Pons (tissue), 1 donor: ENCODE data around the gene ACTMAP.

Source experiments
- DNase-seq: peaks from one replicate; pipeline ENCODE4 v3.0.0-alpha.2; 2016; ENCODE audit warnings: low spot score

ACTMAP gene

GRCh38 chr19:40718774-40719391 is 31.4 kb downstream of the ACTMAP start:
- no peak for DNase-seq

- DNase-seq = no peak
Measured at GRCh38 chr19:40717880-40718773, 32.1 kb downstream of the ACTMAP start.

GRCh38 chr19:40717325-40717879 is 32.9 kb downstream of the ACTMAP start:
- no peak for DNase-seq

GRCh38 chr19:40716482-40717324 is 33.6 kb downstream of the ACTMAP start, which contains the start of the genes COQ8B and ITPKC:
Gene COQ8B (minus strand): TSS chr19:40716886. CDS start chr19:40714632, 2,254 bp downstream.
Gene ITPKC (plus strand): TSS chr19:40717112. CDS start chr19:40717136, 24 bp downstream.
- peak; percentile 99 for DNase-seq

GRCh38 chr19:40716031-40716481 is 34.2 kb downstream of the ACTMAP start:
- no peak for DNase-seq

DNA sequence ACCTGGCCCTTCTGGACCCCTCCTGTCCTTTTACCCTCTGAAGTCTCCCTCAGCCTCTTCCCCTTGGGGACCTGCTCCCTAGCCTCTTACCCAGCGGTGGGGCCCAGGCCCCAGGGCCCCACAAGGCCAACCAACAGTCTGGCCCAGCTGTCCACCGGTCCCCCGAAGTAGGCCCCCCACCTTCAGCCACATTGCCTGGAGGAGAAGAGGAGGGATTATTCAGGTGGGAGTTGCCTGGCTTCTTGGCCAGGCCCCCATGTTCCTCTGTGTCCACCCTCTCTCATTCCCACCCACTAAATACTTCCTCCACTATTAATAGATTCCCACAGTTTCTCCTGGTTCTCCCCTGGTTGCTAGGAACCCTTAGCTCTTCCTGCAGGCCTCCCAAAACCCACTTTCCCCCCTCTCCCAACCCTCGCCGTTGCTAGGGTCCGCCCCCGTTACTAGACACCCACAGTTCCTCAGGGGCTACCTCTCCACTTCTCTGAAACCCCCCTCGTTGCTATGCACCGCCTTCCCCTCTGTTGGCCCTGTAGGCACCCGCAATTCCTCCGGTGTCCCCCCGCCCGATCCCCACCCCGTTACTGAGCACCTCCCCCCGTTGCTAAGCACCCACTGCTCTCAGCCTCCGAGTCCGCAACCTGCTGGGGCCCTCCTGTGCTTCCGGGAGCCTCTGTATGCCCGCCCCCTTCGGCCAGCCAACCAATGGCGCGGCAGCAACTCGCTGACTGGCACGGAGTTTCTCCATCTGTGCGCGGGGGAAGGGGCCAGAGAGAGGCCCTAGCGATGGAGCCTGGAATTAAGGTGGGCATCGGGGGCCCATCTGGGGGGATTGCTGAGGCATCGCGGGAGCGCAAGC is 35.6 kb downstream of the ACTMAP start:
- DNase-seq = peak; percentile 96

GRCh38 chr19:40713939-40714338 is 36.3 kb downstream of the ACTMAP start:
- no peak for DNase-seq

- DNase-seq = no peak
Measured at GRCh38 chr19:40709817-40710216, 40.5 kb downstream of the ACTMAP start.

GRCh38 chr19:40707615-40708014 is 42.7 kb downstream of the ACTMAP start:
- DNase-seq = no peak

DNA sequence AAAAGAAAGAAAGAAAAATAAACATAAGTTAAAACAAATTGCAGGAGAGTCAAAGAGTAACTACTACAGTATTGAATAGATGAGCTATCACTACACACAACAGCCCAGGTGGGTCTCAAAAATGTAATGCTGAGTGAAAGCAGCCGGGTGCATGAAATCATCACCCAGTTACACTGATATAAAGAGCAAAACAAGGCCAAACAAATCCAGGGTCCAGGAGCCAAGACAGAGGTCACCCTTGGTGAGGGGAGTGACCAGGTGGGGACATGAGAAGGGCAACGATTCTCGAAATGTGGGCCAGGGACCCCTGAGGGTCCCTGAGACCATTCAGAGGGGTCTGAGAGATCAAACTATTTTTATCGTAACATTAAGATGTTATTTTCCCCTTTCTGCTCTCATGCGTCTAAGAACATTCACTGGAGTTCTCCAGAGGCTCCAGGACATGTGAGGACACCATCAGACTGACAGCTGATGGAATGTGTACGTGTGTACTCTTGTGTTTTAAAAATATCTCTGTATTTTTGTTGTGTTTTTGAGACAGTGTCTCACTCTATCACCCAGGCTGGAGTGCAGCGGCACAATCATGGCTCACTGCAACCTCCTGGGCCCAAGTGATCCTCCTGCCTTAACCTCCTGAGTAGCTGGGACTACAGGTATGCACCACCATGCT is 44.2 kb downstream of the ACTMAP start:
- DNase-seq = no peak

DNA sequence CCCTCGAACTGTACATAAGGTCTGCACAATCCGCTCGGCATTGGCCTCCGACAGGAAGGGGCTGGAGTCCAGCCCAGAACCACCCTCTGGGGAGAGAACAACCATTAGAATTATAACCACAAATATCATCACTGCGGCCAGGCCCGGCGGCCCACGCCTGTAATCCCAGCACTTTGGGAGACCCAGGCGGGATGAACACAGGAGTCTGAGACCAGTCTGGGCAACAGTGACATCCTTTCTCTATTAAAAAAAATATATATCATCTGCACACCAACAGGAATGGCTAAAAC is 45.0 kb downstream of the ACTMAP start:
- no peak for DNase-seq

DNA sequence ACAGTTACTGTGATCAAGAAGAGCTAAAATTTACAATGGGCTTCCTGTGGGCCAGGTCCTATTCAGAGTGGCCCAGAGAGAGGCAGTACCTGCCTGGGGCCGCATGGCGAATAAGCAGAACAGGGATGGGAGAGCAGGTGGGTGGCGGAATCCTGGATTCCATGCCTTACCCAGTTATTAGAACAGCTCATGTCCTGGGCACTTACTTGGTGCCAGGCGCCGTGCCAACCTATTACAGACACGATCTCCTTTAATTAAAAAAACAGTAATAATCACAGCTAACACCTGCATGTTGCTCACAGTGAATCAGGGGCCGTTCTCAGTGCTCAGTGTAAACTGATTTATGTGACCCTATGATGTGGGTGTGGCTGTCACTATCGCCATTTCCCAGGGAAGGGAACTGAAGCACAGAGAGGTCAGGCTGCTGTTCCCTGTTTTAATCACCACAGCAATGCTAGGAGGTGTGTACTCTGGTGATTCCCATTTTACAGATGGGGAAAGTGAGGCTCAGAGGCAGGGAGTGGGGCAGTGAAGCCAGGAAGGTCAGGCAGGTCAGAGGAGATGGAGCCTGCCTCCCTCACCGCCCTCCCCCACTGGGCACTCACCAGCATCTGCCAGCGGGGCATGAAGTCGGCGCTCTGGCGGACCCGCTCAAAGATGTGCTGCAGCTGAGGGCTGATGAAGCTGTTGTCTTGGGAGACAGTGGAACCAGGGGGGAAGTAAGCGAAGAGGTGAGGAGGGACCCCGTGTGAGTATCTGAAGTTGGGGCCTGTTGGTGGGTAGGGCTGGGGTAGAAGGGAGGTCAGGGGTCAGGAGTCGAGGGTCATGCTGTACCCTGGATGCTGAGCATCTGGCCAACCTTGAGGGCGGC is 45.6 kb downstream of the ACTMAP start:
- DNase-seq = no peak

DNA sequence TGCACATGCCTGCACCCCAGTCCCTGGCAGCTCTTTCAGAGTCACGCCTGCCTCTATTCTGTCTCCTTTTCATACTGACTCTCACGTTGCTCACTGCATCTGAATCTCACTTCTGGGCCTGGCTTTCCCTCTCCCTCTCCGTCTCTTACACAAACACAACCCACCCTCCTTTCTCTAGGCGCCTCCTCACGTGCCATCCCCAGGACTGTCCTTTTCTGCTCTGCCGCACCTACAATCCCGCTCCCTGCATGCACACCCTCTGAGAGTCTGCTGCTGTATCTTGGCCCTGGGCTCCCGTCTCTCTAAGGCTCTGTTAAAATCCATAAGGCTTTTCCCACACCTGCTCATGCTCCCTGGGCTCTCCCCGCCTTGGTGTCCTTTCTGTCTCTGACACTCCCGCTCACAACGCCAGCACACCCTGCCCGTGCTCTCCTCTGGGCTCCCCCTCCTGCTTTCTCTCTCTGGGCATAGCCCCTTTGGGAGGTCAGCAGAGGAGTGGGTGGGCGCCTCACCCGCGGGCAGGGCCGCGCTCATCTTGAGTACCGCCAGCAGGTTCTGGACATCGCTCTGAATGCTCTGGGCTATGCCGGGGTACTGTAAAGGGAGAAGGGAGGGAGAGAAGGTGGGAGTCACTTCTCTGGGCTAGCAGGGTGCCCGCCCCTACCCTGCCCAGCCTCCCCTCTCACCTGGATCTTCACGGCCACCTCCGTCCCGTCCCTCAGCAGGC is 47.1 kb downstream of the ACTMAP start:
- no peak for DNase-seq

DNA sequence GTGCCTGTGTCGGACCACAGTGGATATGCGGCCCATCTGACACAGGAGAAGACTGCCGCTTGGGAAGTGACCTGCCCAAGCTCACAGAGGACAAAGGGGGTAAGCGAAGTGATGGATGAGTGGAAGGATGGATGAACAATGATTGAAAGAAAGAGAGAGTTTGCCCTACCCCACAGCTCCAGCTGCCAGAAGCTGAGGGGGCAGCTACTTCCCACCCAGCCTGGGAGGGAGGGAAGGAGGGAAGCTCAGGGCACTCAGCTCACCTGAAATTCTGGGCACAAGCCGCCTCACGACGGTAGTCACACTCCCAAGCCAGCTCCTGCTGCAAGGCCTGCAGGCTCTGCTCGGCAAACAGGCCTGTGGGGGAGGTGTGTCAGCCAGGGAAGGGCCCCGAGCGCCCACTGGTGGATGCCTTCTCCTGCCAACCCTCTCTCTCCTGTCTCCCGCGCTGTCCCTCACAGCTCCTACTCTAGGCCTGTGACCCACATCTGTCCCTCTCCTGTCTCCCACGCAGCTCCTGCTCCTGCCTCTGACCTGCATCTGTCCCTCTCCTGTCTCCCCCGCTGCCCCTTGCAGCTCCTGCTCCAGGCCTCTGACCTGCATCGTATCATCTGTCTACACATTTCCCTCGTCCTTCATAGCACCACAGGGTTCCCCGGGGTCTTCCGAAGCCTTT is 47.8 kb downstream of the ACTMAP start:
- DNase-seq = no peak

- no peak for DNase-seq
Measured at GRCh38 chr19:40701758-40702157, 48.5 kb downstream of the ACTMAP start.

DNA sequence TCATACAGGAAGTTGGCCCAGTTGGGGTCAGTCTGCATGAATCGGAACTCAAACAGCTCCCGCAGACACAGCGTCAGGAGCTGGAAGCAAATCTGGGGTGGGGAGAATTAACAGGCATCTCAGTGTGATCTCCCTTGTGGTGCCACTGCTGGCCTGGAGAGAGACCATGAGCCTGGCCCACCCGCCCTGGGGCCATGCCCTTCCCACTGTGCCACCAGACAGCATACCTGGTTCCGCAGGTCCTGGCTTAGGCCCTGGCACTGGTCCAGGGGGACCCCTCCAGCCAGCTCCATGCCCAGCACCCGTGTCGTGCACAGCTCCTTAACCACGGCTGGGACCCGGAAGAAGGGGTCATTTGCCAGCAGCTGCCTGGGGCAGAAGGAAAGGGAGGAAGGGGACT is 50.2 kb downstream of the ACTMAP start:
- DNase-seq = no peak

DNA sequence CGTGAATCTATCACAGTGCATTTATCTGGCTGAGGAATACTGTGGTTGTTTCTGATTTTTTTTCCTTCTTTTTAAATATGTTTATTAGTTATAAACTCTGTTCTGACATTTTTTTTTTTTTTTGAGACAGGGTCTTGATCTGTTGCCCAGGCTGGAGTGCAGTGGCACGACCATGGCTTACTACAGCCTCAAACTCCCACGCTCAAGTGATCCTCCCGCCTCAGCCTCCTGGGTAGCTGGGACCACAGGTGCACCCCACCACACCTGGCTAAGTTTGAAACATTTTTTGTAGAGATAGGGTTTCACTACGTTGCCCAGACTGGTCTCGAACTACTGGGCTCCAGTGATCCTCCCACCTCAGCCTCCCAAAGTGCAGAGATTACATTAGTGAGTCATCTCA is 53.3 kb downstream of the ACTMAP start:
- DNase-seq = no peak

- DNase-seq = no peak
Measured at GRCh38 chr19:40695881-40696280, 54.4 kb downstream of the ACTMAP start.
